SU-DHL-6 (cell line): ENCODE measurements around the gene ANKRD34A.

Experiments
- H2AFZ ChIP-seq: fragments of 200-600 bp; sonication (generic); 2 replicates; pipeline ENCODE4 v1.6.1; 2014; ENCODE audit warnings: low read depth, mild to moderate bottlenecking, moderate library complexity, mixed read lengths, antibody characterized with exemption, low read length; ENCODE audit not compliant: severe bottlenecking
- H3F3A ChIP-seq: fragments of 200-600 bp; shearing (Covaris generic); 2 replicates; pipeline ENCODE4 v1.6.0; 2016; ENCODE audit warnings: antibody characterized with exemption, mild to moderate bottlenecking; ENCODE audit not compliant: insufficient read depth
- H3K27ac ChIP-seq: fragments of 200-600 bp; sonication (generic); 2 replicates; pipeline ENCODE4 v1.5.1; 2016; ENCODE audit warnings: low read depth, mild to moderate bottlenecking, low read length, moderate library complexity, mixed read lengths
- H3K27me3 ChIP-seq: fragments of 200-600 bp; sonication (generic), shearing (Covaris generic); 2 replicates; pipeline ENCODE4 v1.6.0; 2014; ENCODE audit warnings: mild to moderate bottlenecking, low read length
- H3K36me3 ChIP-seq: fragments of 200-600 bp; sonication (generic); 2 replicates; pipeline ENCODE4 v1.6.1; 2014; ENCODE audit warnings: mild to moderate bottlenecking, low read length, mixed read lengths
- H3K4me2 ChIP-seq: fragments of 300-600, 200-600 bp; shearing (Covaris generic), sonication (generic); 2 replicates; pipeline ENCODE4 v1.6.0; 2014; ENCODE audit warnings: low read length, low read depth, mild to moderate bottlenecking; ENCODE audit not compliant: poor library complexity, severe bottlenecking
- H3K4me3 ChIP-seq: fragments of 200-600 bp; sonication (generic); 2 replicates; pipeline ENCODE4 v1.5.1; 2014; ENCODE audit warnings: antibody characterized with exemption, low read length, mild to moderate bottlenecking, mixed read lengths; ENCODE audit not compliant: insufficient read depth, poor library complexity, severe bottlenecking
- H3K79me2 ChIP-seq: fragments of 200-600 bp; sonication (generic); 2 replicates; pipeline ENCODE4 v1.6.1; 2014; ENCODE audit warnings: mild to moderate bottlenecking, low read length, moderate library complexity; ENCODE audit not compliant: insufficient read depth
- H3K9ac ChIP-seq: fragments of 200-600 bp; sonication (generic); 2 replicates; pipeline ENCODE4 v1.7.0; 2014; ENCODE audit warnings: mild to moderate bottlenecking, low read length
- H3K9me2 ChIP-seq: fragments of 200-600 bp; sonication (generic); replicated peaks from 2 replicates; pipeline ENCODE4 v1.6.1; 2014; ENCODE audit warnings: low read length; ENCODE audit not compliant: insufficient read depth
- H3K9me3 ChIP-seq: fragments of 200-600 bp; sonication (generic); 2 replicates; pipeline ENCODE4 v1.6.1; 2014; ENCODE audit warnings: low read length, mixed read lengths; ENCODE audit not compliant: insufficient read depth
- H4K20me1 ChIP-seq: fragments of 200-600 bp; sonication (generic); 2 replicates; pipeline ENCODE4 v1.6.1; 2014; ENCODE audit warnings: low read depth, mild to moderate bottlenecking, antibody characterized with exemption, low read length, moderate library complexity, mixed read lengths
- EZH2phosphoT487 ChIP-seq: fragments of 200-600 bp; sonication (generic), shearing (Covaris generic); conservative IDR thresholded peaks from 2 replicates; pipeline ENCODE4 v1.6.1; 2018; ENCODE audit warnings: mild to moderate bottlenecking, antibody characterized with exemption, low read length, moderate library complexity, mixed read lengths
- TF ChIP-seq, protein P1 (sequence below): fragments of 200-600 bp; sonication (generic); IDR thresholded peaks from one replicate; pipeline ENCODE4 v1.5.1; 2017; ENCODE audit warnings: antibody characterized with exemption, mild to moderate bottlenecking, low read length, moderate library complexity; ENCODE audit not compliant: insufficient read depth, poor library complexity, severe bottlenecking

ANKRD34A gene

DNA sequence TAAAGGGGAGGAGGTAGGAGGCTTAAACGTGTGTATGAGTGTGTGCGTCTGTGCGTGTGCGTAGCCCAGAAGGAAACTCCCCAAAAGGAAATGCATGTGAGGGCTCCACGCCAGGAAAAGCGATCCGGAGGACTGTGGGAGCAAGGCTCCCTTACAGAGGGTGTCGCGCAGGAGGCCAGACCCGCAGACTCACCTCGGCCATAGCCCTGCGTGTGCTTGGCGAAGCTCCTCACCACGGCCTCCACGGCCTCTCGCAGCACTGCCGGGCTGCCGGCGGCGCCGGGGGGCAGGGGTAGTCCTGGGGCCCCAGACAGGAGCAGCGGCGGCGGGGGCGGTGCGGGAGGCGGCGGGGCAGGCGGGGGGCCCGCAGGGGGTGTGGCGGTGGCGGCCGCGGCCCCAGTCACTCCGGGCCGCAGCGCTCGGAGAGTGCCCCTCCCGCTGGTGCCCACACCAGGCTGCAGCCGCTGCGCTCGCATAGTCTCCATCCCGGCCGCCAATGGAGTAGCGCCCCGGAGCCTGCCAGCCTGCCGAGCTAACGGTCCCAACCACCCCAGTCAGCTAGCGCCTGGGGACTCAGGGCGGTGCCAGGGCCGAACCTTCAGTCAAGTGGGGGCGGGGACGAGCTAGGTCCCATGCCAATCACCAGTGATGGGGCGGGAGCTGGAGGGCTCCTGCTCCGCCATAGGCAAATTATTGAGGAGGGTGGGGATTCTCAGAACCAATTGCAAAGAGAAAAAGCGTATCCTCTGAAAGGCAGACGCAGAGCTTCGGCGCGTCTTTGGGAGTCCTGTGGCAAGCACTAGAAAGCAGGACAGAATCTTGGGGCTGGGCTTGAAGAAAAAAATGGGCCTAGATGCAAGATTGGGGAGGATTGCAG, 6.7 kb downstream of the ANKRD34A start, which contains the start of gene LIX1L:
Gene LIX1L (minus strand): TSS at position 575 of the 877 bp plus-strand sequence. CDS start 90 bp downstream, at position 485.
- H3K27ac ChIP-seq, result no peak within 1 kb of the TSS
- no peaks in the 10 kb centered on the region for H3K27me3 ChIP-seq
- peak within 1 kb of the TSS; percentile 70 for H3K9ac ChIP-seq
- H3K9me2 ChIP-seq, result no peaks in the 10 kb centered on the region
- peak within 1 kb of the TSS; percentile 66 for H3K4me3 ChIP-seq
- H3K79me2 ChIP-seq, result no peaks in the 10 kb centered on the region
- no peaks in the 10 kb centered on the region for H3K9me3 ChIP-seq
- peaks cover 28% of the 10 kb centered on the region; the same call in 1 of the 2 replicates for H3F3A ChIP-seq
- H3K36me3 ChIP-seq, result no peaks in the 10 kb centered on the region
- no peak for TF ChIP-seq EZH2phosphoT487
- TF ChIP-seq, protein P1, sequence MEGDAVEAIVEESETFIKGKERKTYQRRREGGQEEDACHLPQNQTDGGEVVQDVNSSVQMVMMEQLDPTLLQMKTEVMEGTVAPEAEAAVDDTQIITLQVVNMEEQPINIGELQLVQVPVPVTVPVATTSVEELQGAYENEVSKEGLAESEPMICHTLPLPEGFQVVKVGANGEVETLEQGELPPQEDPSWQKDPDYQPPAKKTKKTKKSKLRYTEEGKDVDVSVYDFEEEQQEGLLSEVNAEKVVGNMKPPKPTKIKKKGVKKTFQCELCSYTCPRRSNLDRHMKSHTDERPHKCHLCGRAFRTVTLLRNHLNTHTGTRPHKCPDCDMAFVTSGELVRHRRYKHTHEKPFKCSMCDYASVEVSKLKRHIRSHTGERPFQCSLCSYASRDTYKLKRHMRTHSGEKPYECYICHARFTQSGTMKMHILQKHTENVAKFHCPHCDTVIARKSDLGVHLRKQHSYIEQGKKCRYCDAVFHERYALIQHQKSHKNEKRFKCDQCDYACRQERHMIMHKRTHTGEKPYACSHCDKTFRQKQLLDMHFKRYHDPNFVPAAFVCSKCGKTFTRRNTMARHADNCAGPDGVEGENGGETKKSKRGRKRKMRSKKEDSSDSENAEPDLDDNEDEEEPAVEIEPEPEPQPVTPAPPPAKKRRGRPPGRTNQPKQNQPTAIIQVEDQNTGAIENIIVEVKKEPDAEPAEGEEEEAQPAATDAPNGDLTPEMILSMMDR, result no peak
- peak within 1 kb of the TSS; percentile 83 for H3K4me2 ChIP-seq
- no peaks in the 10 kb centered on the region for H4K20me1 ChIP-seq
- peak within 1 kb of the TSS; percentile 73 for H2AFZ ChIP-seq

DNA sequence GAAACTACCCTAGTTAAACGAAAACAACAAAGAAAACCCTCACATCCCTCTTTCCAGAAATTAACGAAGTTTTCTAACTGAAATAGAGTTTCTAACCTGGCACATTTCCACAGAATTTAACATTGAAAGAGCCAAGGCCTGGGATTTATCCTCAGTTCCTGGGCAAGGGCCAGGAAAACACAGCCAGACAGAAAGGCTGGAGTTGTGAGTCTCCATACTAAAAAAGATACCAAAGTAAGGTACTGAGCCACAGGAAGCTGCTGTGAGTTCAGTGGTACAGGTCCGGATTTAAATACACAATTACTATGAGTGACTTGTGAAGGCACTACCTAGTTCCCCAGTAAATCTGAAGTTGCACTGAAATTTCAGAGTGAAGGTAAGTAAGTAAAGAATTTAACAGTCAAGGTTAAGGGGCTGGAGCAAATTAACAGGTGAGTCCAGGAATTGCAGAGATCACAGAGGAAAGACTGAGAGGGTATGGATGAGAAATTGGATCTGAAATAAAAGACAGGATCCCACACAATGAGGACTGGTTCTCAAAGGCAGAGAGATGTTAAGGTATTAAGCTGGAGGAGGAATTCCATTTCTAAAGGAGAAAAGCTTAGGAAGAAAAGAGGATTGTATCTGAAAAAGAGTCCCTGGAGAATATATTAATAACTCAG, 7.5 kb downstream of the ANKRD34A start:
- H3K79me2 ChIP-seq, result no peaks in the 10 kb centered on the region
- H3K9me3 ChIP-seq, result no peaks in the 10 kb centered on the region
- no peak for TF ChIP-seq EZH2phosphoT487
- TF ChIP-seq, protein P1, result no peak
- H3K27me3 ChIP-seq, result no peaks in the 10 kb centered on the region
- H4K20me1 ChIP-seq, result no peaks in the 10 kb centered on the region
- H3K27ac ChIP-seq, result no peak overlapping the region
- peak overlapping the region; percentile 73 for H2AFZ ChIP-seq
- peak overlapping the region; percentile 70 for H3K9ac ChIP-seq
- H3K4me3 ChIP-seq, result peak overlapping the region; percentile 66
- H3K36me3 ChIP-seq, result no peaks in the 10 kb centered on the region
- H3F3A ChIP-seq, result peaks cover 27% of the 10 kb centered on the region; the same call in 1 of the 2 replicates
- no peaks in the 10 kb centered on the region for H3K9me2 ChIP-seq
- peak overlapping the region; percentile 83 for H3K4me2 ChIP-seq

DNA sequence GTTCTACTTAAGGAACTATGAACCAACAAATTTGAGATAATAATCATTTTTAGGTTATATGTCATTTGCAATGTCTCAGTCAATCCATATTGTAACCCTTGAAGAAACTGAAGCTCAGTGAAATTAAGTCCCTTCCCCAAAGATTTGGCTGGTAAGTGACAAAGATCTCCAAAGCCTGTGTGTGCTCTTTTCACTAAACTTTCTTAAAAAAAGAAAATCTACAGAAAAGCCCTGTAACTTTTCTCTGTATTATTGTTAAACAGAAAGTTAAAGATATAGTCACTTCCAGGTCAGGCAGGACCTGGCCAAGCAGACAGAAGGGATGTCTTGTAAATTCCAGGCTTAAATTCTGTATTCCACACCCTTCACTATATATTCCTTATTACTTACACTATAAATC, 8.0 kb downstream of the ANKRD34A start:
- no peaks in the 10 kb centered on the region for H4K20me1 ChIP-seq
- peaks cover 27% of the 10 kb centered on the region; the same call in 1 of the 2 replicates for H3F3A ChIP-seq
- TF ChIP-seq, protein P1, result no peak
- no peak for TF ChIP-seq EZH2phosphoT487
- peak overlapping the region; percentile 83 for H3K4me2 ChIP-seq
- no peaks in the 10 kb centered on the region for H3K9me3 ChIP-seq
- no peak overlapping the region for H3K4me3 ChIP-seq
- no peaks in the 10 kb centered on the region for H3K9me2 ChIP-seq
- H3K27ac ChIP-seq, result no peak overlapping the region
- no peaks in the 10 kb centered on the region for H3K36me3 ChIP-seq
- no peaks in the 10 kb centered on the region for H3K27me3 ChIP-seq
- no peak overlapping the region for H2AFZ ChIP-seq
- no peak overlapping the region for H3K9ac ChIP-seq
- H3K79me2 ChIP-seq, result no peaks in the 10 kb centered on the region
